Measurements from ENCODE around the gene NOC2L. TPM values are rescaled to one million over a fixed set of nuclear protein-coding genes. Genes with fewer than 3 reads are reported as not detected.

The NOC2L gene
- total and polyA plus RNA-seq, 9 of the 15 experiments (the other 6 are each of a cell fraction or from before 2014, with no cell fraction given), result 4.0 to 410 (median 200) TPM

GRCh38 chr1:999725-1000356 is 40.8 kb upstream of the NOC2L start, which contains the start of gene HES4 (continued):
- peak; percentile 63 for TF ChIP-seq KDM5B (IDR thresholded peaks at IDR 0.05; ENCODE audit: insufficient replicate concordance, low read depth, low read length)
- TF ChIP-seq TCF3 (CRISPR knock-in tag; IDR thresholded peaks at IDR 0.05), result no peak
- TF ChIP-seq THAP7 (CRISPR knock-in tag; IDR thresholded peaks at IDR 0.05), result 0 out of 2 replicates have a peak, but pooled peaks have one; percentile 18
- TF ChIP-seq, protein P1, sequence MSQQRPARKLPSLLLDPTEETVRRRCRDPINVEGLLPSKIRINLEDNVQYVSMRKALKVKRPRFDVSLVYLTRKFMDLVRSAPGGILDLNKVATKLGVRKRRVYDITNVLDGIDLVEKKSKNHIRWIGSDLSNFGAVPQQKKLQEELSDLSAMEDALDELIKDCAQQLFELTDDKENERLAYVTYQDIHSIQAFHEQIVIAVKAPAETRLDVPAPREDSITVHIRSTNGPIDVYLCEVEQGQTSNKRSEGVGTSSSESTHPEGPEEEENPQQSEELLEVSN (IDR thresholded peaks at IDR 0.05; ENCODE audit: borderline replicate concordance in 1 of 2, extremely low read depth in 1 of 2, insufficient read depth in 1 of 2, insufficient read length in 1 of 2, low read depth in 1 of 2, low read length in 1 of 2, poor library complexity in 1 of 2, severe bottlenecking in 1 of 2), result peak; percentile 94 to 98
- peak; percentile 90 for TF ChIP-seq THAP12 (CRISPR knock-in tag; IDR thresholded peaks at IDR 0.05)
- no peak for TF ChIP-seq MEF2A (IDR thresholded peaks at IDR 0.05; ENCODE audit: control insufficient read depth, low read depth, low read length)
- no peak for TF ChIP-seq ZNF282 (CRISPR knock-in tag; IDR thresholded peaks at IDR 0.05)
- TF ChIP-seq ATF1 (CRISPR knock-in tag; IDR thresholded peaks at IDR 0.05), result no peak
- TF ChIP-seq ATF1 (tag; IDR thresholded peaks at IDR 0.05), result no peak
- no peak for TF ChIP-seq ZFPM2 (CRISPR knock-in tag; IDR thresholded peaks at IDR 0.05)
- TF ChIP-seq ZNF41 (CRISPR knock-in tag; conservative IDR thresholded peaks at IDR 0.05), result no peak
- no peak for TF ChIP-seq GTF2A2 (tag; IDR thresholded peaks at IDR 0.05)
- TF ChIP-seq NFYB (IDR thresholded peaks at IDR 0.05; ENCODE audit: extremely low read depth, insufficient read length), result peak; percentile 27
- no peak for TF ChIP-seq SIRT6 (IDR thresholded peaks at IDR 0.05; ENCODE audit: low read depth, low read length)
- no peak for TF ChIP-seq ZNF778 (CRISPR knock-in tag; IDR thresholded peaks at IDR 0.05)
- TF ChIP-seq, protein P2, sequence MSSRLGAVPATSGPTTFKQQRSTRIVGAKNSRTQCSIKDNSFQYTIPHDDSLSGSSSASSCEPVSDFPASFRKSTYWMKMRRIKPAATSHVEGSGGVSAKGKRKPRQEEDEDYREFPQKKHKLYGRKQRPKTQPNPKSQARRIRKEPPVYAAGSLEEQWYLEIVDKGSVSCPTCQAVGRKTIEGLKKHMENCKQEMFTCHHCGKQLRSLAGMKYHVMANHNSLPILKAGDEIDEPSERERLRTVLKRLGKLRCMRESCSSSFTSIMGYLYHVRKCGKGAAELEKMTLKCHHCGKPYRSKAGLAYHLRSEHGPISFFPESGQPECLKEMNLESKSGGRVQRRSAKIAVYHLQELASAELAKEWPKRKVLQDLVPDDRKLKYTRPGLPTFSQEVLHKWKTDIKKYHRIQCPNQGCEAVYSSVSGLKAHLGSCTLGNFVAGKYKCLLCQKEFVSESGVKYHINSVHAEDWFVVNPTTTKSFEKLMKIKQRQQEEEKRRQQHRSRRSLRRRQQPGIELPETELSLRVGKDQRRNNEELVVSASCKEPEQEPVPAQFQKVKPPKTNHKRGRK (tag; IDR thresholded peaks at IDR 0.05), result no peak
- no peak for TF ChIP-seq ETV5 (CRISPR knock-in tag; IDR thresholded peaks at IDR 0.05; ENCODE audit: low read depth)
- no peak for TF ChIP-seq SMARCC2 (IDR thresholded peaks at IDR 0.05; ENCODE audit: low read depth)
- no peak for TF ChIP-seq MYNN (IDR thresholded peaks at IDR 0.05)
- TF ChIP-seq MYNN (CRISPR knock-in tag; IDR thresholded peaks at IDR 0.05), result no peak
- no peak for TF ChIP-seq DACH1 (IDR thresholded peaks at IDR 0.05; ENCODE audit: partially characterized antibody)
- TF ChIP-seq TBP (optimal IDR thresholded peaks at IDR 0.05; ENCODE audit: low read depth, low read length), result peak; percentile 87
- TF ChIP-seq BRCA1 (IDR thresholded peaks at IDR 0.05), result no peak
- TF ChIP-seq BRCA1 (CRISPR knock-in tag; IDR thresholded peaks at IDR 0.05), result no peak
- TF ChIP-seq ZNF436 (CRISPR knock-in tag; IDR thresholded peaks at IDR 0.05), result peak; percentile 68
- TF ChIP-seq PYGO2 (tag; IDR thresholded peaks at IDR 0.05), result no peak
